Mammary epithelial cell (primary cell): ENCODE results near the gene ST3GAL6.

Source experiments
- EZH2 ChIP-seq: IDR thresholded peaks from 2 replicates; pipeline ENCODE4 v1.6.1; 2012; ENCODE audit warnings: low read length, inconsistent platforms, borderline replicate concordance
- TF ChIP-seq, protein P1 (sequence below), 2 donors: IDR thresholded peaks in 1 of 2; conservative IDR thresholded peaks in 1 of 2; 2 replicates each; pipeline ENCODE4 v1.5.1; 2011 to 2012; ENCODE audit warnings: inconsistent platforms in 2 of 2, low read length in 2 of 2, mild to moderate bottlenecking in 2 of 2, control low read depth in 1 of 2, low read depth in 1 of 2; ENCODE audit not compliant: insufficient read depth in 1 of 2; ENCODE audit errors: extremely low read depth in 1 of 2

DNA sequence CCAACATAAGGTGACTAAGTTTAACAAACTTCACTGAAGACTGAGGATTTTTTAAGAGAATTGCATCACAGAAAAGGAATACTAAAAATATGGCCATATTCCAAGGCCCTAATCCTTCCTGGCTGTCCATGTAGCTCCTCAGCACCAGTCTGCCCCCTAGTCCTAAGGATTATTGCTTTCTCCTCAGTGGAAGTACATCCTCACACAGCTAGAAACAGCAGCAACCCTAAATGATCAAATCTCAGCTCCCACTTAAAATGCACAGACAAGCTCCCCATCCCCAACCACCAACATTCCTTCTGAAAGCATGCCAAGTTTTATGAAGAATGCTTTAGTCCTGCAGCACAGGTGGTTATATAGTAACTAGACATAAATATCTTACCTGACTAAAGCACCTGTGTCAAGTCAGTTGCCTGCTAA is 14.7 kb downstream of the ST3GAL6 start:
- TF ChIP-seq, protein P1, sequence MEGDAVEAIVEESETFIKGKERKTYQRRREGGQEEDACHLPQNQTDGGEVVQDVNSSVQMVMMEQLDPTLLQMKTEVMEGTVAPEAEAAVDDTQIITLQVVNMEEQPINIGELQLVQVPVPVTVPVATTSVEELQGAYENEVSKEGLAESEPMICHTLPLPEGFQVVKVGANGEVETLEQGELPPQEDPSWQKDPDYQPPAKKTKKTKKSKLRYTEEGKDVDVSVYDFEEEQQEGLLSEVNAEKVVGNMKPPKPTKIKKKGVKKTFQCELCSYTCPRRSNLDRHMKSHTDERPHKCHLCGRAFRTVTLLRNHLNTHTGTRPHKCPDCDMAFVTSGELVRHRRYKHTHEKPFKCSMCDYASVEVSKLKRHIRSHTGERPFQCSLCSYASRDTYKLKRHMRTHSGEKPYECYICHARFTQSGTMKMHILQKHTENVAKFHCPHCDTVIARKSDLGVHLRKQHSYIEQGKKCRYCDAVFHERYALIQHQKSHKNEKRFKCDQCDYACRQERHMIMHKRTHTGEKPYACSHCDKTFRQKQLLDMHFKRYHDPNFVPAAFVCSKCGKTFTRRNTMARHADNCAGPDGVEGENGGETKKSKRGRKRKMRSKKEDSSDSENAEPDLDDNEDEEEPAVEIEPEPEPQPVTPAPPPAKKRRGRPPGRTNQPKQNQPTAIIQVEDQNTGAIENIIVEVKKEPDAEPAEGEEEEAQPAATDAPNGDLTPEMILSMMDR (conservative IDR thresholded peaks at IDR 0.05 in 1 of 2, IDR thresholded peaks at IDR 0.05 in 1 of 2; ENCODE audit: extremely low read depth in 1 of 2, insufficient read depth in 1 of 2, low read depth in 1 of 2, low read length in 2 of 2) = peak in 1 of 2 donors; percentile 9
- TF ChIP-seq EZH2 = no peak
